ENCODE results near the gene TAX1BP3.

Gene TAX1BP3

DNA sequence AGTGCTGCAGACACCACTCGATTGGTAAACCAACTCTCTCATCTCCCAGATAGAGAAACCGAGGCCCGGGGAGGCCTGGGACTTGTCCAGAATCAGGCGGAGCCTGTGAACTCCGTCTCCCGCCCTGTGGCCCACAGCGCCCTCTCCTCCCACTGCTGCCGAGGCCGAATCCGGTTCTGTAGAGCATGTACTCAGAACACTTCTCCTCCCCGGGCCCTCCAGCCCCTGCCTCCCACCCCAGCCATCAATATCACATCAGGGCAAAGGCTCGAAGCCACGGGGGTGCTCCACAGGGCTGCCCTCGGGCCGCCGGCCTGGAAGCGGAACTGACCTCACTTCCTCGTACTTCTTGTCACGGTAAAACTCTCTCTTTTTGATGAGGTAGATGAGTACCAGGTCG is 13.2 kb upstream of the TAX1BP3 start:
- DNase-seq (ENCODE audit: low read depth, low spot score), result no peak
- no peak for TF ChIP-seq CTCF (IDR thresholded peaks at IDR 0.05; ENCODE audit: insufficient read depth, low read length, missing control alignments)
- CTCF ChIA-PET, result interaction anchor here (0.7 to 2.8 kb wide), 4 partner anchors 8 to 53 kb away, joined by 3 to 12 read pairs (median 5); no protein-coding TSS in a partner anchor
- POLR2A ChIA-PET, result no interaction called here
- no peak overlapping the region for H3K4me3 ChIP-seq (ENCODE audit: low read depth, low read length)

DNA sequence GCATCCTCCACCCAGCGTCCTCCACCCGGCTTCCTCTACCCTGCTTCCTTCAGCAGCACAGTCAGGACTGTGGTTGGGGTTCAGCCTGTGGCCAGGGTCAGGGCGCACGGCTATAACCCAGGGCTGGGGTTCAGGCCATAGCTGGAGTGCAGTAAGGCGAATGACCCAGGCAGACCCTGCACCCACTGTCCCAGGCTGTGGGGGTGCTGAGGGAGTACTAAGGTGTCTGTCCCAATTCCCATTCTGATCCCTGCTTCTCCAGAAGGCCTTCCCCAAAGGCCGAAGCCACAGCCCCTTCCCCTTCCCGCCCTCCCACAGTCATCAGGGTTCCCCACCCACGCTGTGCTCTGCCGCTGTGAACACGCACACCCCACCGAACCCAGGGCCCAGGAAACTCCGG is 12.7 kb upstream of the TAX1BP3 start:
- no peak for DNase-seq (ENCODE audit: low read depth, low spot score)
- POLR2A ChIA-PET, result no interaction called here
- no peak for TF ChIP-seq CTCF (IDR thresholded peaks at IDR 0.05; ENCODE audit: insufficient read depth, low read length, missing control alignments)
- CTCF ChIA-PET, result interaction anchor here (0.7 to 2.8 kb wide), 2 partner anchors 7 to 14 kb away, joined by 3 to 12 read pairs; no protein-coding TSS in a partner anchor
- no peak overlapping the region for H3K4me3 ChIP-seq (ENCODE audit: low read depth, low read length)

GRCh38 chr17:3679531-3680126 is 11.3 kb upstream of the TAX1BP3 start:
- CTCF ChIA-PET, result no interaction called here
- POLR2A ChIA-PET, result interaction anchor here (0.6 kb wide), 1 partner anchor 12 kb away, joined by 3 read pairs; no protein-coding TSS in a partner anchor
- TF ChIP-seq CTCF (IDR thresholded peaks at IDR 0.05; ENCODE audit: insufficient read depth, low read length, missing control alignments), result no peak

GRCh38 chr17:3678821-3679530 is 10.6 kb upstream of the TAX1BP3 start:
- POLR2A ChIA-PET, result interaction anchor here (0.9 to 1.7 kb wide), 2 partner anchors 10 to 11 kb away, joined by 4 to 5 read pairs; partner anchors contain the start of gene EMC6
- CTCF ChIA-PET, result interaction anchor here (1.0 to 1.4 kb wide), 2 partner anchors 9 to 167 kb away, joined by 3 read pairs; partner anchors contain the start of gene NCBP3
- no peak for TF ChIP-seq CTCF (IDR thresholded peaks at IDR 0.05; ENCODE audit: insufficient read depth, low read length, missing control alignments)
- DNase-seq (ENCODE audit: low read depth, low spot score), result no peak
- no peak overlapping the region for H3K4me3 ChIP-seq (ENCODE audit: low read depth, low read length)

More at GRCh38 chr17:3679531-3680126, 11.3 kb upstream of the TAX1BP3 start:
- H3K4me3 ChIP-seq (ENCODE audit: low read depth, low read length), result no peak overlapping the region
- no peak for DNase-seq (ENCODE audit: low read depth, low spot score)

- ChIA-PET POLR2A (interaction anchor here (0.9 to 1.7 kb wide), 2 partner anchors 9 to 10 kb away, joined by 4 to 5 read pairs; partner anchors contain the start of gene EMC6), CTCF (interaction anchor here (1.0 to 1.4 kb wide), 2 partner anchors 10 to 168 kb away, joined by 3 read pairs; partner anchors contain the start of gene NCBP3)
- DNase-seq (ENCODE audit: low read depth, low spot score), result no peak
- no peak overlapping the region for H3K4me3 ChIP-seq (ENCODE audit: low read depth, low read length)
- no peak for TF ChIP-seq CTCF (IDR thresholded peaks at IDR 0.05; ENCODE audit: insufficient read depth, low read length, missing control alignments)
Measured at GRCh38 chr17:3678095-3678820, 9.9 kb upstream of the TAX1BP3 start.

Measured in AG04449 (cell line).